Hepatocyte (in vitro differentiated cells): ENCODE results near the gene TOLLIP.

Experiments used
- EZH2 ChIP-seq: fragments of 200-600 bp; sonication (generic); IDR thresholded peaks from 2 replicates; pipeline ENCODE4 v1.6.1; 2016; ENCODE audit warnings: antibody characterized with exemption, mild to moderate bottlenecking, borderline replicate concordance
- EZH2phosphoT487 ChIP-seq: fragments of 200-600 bp; sonication (generic); IDR thresholded peaks from one replicate; pipeline ENCODE4 v1.6.1; 2018; ENCODE audit warnings: antibody characterized with exemption, mild to moderate bottlenecking, low read depth, moderate library complexity; ENCODE audit not compliant: unreplicated experiment, severe bottlenecking
- TF ChIP-seq, protein P1 (sequence below): fragments of 200-600 bp; sonication (generic); IDR thresholded peaks from 2 replicates; pipeline ENCODE4 v1.5.1; 2016; ENCODE audit warnings: antibody characterized with exemption, mild to moderate bottlenecking; ENCODE audit not compliant: poor library complexity

DNA sequence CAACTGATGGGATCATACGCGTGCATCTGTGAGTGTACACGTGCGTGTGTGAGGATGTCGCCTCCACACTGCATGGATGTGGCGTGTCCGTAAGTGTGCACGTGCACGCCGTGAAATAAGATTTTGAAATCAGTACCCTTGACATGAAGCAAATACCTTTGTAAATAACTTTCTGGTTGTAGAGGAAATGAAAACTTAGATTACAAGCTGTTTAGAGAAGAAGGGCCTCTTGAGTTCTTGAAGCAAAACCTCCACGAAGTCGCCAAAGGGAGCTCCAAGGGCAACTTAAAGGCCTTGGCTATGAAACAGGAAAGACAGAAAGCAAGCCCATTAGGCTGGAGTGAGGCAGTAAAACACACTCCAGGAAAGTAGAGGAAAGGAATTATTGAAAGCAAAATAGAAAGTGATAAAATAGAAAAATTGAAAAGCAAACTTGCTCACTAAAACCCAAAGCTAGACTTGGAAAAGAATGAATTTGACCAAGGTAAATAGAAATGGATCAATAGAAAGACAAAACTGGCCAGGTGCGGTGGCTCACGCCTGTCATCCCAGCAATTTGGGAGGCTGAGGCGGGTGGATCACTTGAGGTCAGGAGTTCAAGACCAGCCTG, 29.7 kb upstream of the TOLLIP start:
- TF ChIP-seq, protein P1, sequence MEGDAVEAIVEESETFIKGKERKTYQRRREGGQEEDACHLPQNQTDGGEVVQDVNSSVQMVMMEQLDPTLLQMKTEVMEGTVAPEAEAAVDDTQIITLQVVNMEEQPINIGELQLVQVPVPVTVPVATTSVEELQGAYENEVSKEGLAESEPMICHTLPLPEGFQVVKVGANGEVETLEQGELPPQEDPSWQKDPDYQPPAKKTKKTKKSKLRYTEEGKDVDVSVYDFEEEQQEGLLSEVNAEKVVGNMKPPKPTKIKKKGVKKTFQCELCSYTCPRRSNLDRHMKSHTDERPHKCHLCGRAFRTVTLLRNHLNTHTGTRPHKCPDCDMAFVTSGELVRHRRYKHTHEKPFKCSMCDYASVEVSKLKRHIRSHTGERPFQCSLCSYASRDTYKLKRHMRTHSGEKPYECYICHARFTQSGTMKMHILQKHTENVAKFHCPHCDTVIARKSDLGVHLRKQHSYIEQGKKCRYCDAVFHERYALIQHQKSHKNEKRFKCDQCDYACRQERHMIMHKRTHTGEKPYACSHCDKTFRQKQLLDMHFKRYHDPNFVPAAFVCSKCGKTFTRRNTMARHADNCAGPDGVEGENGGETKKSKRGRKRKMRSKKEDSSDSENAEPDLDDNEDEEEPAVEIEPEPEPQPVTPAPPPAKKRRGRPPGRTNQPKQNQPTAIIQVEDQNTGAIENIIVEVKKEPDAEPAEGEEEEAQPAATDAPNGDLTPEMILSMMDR = no peak
- TF ChIP-seq EZH2 = no peak
- TF ChIP-seq EZH2phosphoT487 = no peak
